Heart left ventricle (tissue), 13 donors: Measurements from ENCODE around the gene PML.

Experiments
- CTCF ChIP-seq, 12 donors: fragments of 200-600 bp; sonication (generic) in 4 of 12; IDR thresholded peaks; one replicate each; pipeline versions ENCODE4 v1.5.0 to v1.8.0; 2018 to 2022; ENCODE audit warnings: antibody characterized with exemption in 12 of 12, mild to moderate bottlenecking in 5 of 12
- POLR2A ChIP-seq, 2 donors: fragments of 450-650 bp; IDR thresholded peaks; one replicate each; pipeline ENCODE4 v1.6.1; 2017; ENCODE audit warnings: antibody characterized with exemption in 2 of 2, mild to moderate bottlenecking in 2 of 2, moderate library complexity in 2 of 2
- donor health status: ischemic (EF 13 %, LVEDD 7.1; RV severe dilation, severe dysfunction).
- donor health status: DM: no; HTN: yes; CAD: no.
- donor health status: DM: no; HTN: no; CAD: no.
- donor health status: ischemic (EF 25% LVEDD 6.9; RV normal size, moderate dysfunction).
- donor health status: ischemic (EF 25% LVEDD 5.7; RV mildly dilated, moderate dysfunction).
- donor health status: ischemic (EF 35%, LVEDD 5.7; RV mildly dilated, moderate dysfunction).
- donor health status: nonischemic (EF 11% LVEDD 7.7; RV severe dilation, severe dysfunction).
- donor health status: DM: yes; HTN: yes; CAD: no.
- donor health status: PGD.
- donor health status: ischemic (EF 29% LVEDD 5.4; RV normal size, mild dysfunction).
- donor health status: nonischemic (EF 23%, LVEDD 6.1; RV moderate dilation, normal function).

- TF ChIP-seq CTCF (IDR thresholded peaks at IDR 0.05) (no peak), POLR2A (IDR thresholded peaks at IDR 0.05) (no peak)
Measured at GRCh38 chr15:74045636-74046274, 51.2 kb downstream of the PML start.
